OCI-LY7 (cell line): ENCODE data around the gene PHF10.
"Not testable (repeated sequence)": the region's sequence is repeated elsewhere in the genome, so short reads cannot be mapped to it uniquely, and the experiment has no call there.

Experiments
- CTCF ChIP-seq: fragments of 200-600 bp; sonication (generic); conservative IDR thresholded peaks from 2 replicates; pipeline ENCODE4 v1.5.1; 2014; ENCODE audit warnings: mild to moderate bottlenecking, antibody characterized with exemption, low read length, moderate library complexity, mixed read lengths
- EZH2phosphoT487 ChIP-seq: fragments of 200-600 bp; sonication (generic); IDR thresholded peaks from 2 replicates; pipeline ENCODE4 v1.6.1; 2018; ENCODE audit warnings: low read depth, borderline replicate concordance, mild to moderate bottlenecking, mixed run types, antibody characterized with exemption, low read length, moderate library complexity, mixed read lengths

DNA sequence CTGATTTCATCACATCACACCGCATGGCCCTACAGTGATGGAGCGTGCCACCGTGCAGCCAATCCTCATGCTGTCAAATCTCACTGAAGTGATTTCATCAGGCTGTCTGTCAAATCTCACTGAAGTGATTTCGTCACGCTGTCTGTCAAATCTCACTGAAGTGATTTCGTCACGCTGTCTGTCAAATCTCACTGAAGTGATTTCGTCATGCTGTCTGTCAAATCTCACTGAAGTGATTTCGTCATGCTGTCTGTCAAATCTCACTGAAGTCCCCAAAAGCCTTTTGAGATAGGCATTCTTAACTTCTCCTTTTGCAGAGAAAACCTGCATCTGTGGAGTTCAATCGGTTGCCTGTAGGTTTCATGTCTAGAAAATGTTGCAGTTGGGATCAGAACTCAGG, 41.5 kb upstream of the PHF10 start:
- not testable (repeated sequence) for TF ChIP-seq EZH2phosphoT487, CTCF
